K562 (cell line): Measurements from ENCODE around the gene RAB1B. TPM values are rescaled to one million over a fixed set of nuclear protein-coding genes. Genes with fewer than 3 reads are reported as not detected.
A peak's percentile ranks its signal among the peaks of the same experiment; 100 is the strongest.

Experiments used
- ARID2 ChIP-seq: fragments of 450-650 bp; IDR thresholded peaks from 2 replicates; pipeline ENCODE4 v1.6.1; 2017; ENCODE audit warnings: antibody characterized with exemption, mild to moderate bottlenecking
- EP400 ChIP-seq: fragments of 450-650 bp; IDR thresholded peaks from 2 replicates; pipeline ENCODE4 v1.6.1; 2017; ENCODE audit warnings: antibody characterized with exemption, mild to moderate bottlenecking, moderate library complexity
- FOXP4 ChIP-seq: sonication (generic); formaldehyde crosslinking; IDR thresholded peaks from 2 replicates; pipeline ENCODE4 v1.8.0; 2022; ENCODE audit warnings: mild to moderate bottlenecking, missing genetic modification reagents, borderline replicate concordance
- HDGF ChIP-seq: fragments of 450-650 bp; IDR thresholded peaks from 2 replicates; pipeline ENCODE4 v1.6.1; 2016
- IRF1 ChIP-seq: sonication (generic); formaldehyde crosslinking; IDR thresholded peaks from 2 replicates; pipeline ENCODE4 v1.8.0; 2022; ENCODE audit warnings: missing genetic modification reagents, mild to moderate bottlenecking, borderline replicate concordance
- NCOA1 ChIP-seq: fragments of 450-650 bp; IDR thresholded peaks from 2 replicates; pipeline ENCODE4 v1.6.1; 2016; ENCODE audit warnings: low read depth
- NR1H2 ChIP-seq: sonication (generic); formaldehyde crosslinking; IDR thresholded peaks from 2 replicates; pipeline ENCODE4 v1.4.0; 2020; ENCODE audit warnings: mild to moderate bottlenecking, missing genetic modification reagents
- NR3C1 ChIP-seq: sonication (generic); formaldehyde crosslinking; IDR thresholded peaks from 2 replicates; pipeline ENCODE4 v1.8.1; 2022; ENCODE audit warnings: missing genetic modification reagents
- POLR2H ChIP-seq: IDR thresholded peaks from 2 replicates; pipeline ENCODE4 v1.6.1; 2016; ENCODE audit warnings: missing genetic modification characterization, low read depth, mild to moderate bottlenecking, control low read depth, missing compliant biosample characterization, moderate library complexity
- POLR3A ChIP-seq: IDR thresholded peaks from 2 replicates; pipeline ENCODE4 v1.6.1; 2011; ENCODE audit warnings: borderline replicate concordance, mild to moderate bottlenecking, moderate library complexity; ENCODE audit not compliant: insufficient read length, insufficient read depth; ENCODE audit errors: extremely low read depth
- TFAP4 ChIP-seq: sonication (generic); formaldehyde crosslinking; IDR thresholded peaks from 2 replicates; pipeline ENCODE4 v1.8.0; 2022; ENCODE audit warnings: missing genetic modification reagents, mild to moderate bottlenecking, moderate library complexity, borderline replicate concordance
- ZBTB17 ChIP-seq: fragments of 450-650 bp; formaldehyde crosslinking; IDR thresholded peaks from 2 replicates; pipeline ENCODE4 v1.4.0; 2020; ENCODE audit warnings: mild to moderate bottlenecking
- ZBTB9 ChIP-seq: fragments of 450-650 bp; formaldehyde crosslinking; IDR thresholded peaks from 2 replicates; pipeline ENCODE4 v1.4.0; 2020; ENCODE audit warnings: mild to moderate bottlenecking, moderate library complexity
- ZNF274 ChIP-seq: IDR thresholded peaks from 2 replicates; pipeline ENCODE4 v1.6.1; 2011; ENCODE audit warnings: low read depth, mild to moderate bottlenecking, low read length, moderate library complexity, borderline replicate concordance
- ZNF316 ChIP-seq: fragments of 450-650 bp; IDR thresholded peaks from 2 replicates; pipeline ENCODE4 v1.6.1; 2016
- ZNF354B ChIP-seq: fragments of 250-450 bp; sonication (Bioruptor Pico); IDR thresholded peaks from 2 replicates; pipeline ENCODE4 v1.4.0; 2020
- ZNF511 ChIP-seq: sonication (generic); formaldehyde crosslinking; IDR thresholded peaks from 2 replicates; pipeline ENCODE4 v1.8.0; 2022; ENCODE audit warnings: mild to moderate bottlenecking, missing genetic modification reagents
- polyA plus RNA-seq, 8 experiments: library from polyadenylated mRNA; depleted of rRNA in 4 of 8; stranded (reverse) in 5 of 8; unstranded in 3 of 8; fragments of >200 nt; fragmentation: Nextera tagmentation in 2 of 8; fragmentation: Illumina TruSeq in 1 of 8; extraction: Ambion mirVana in 2 of 8; extraction: Trizol in 1 of 8; gene quantifications; 2 replicates each; pipeline versions ENCODE4 v1.2.1 to v1.2.3, GENCODE V29; 2011 to 2014; ENCODE audit warnings: inconsistent platforms in 1 of 8, missing spikeins in 1 of 8
- total RNA-seq, 7 experiments: library from RNA; depleted of rRNA in 6 of 7; stranded (reverse); fragments of >200 nt in 6 of 7; fragmentation: Illumina TruSeq in 2 of 7; extraction: Trizol in 2 of 7; gene quantifications; 2 replicates each; pipeline versions ENCODE4 v1.2.1 to v1.2.3, GENCODE V29; 2011 to 2021; ENCODE audit warnings: low replicate concordance in 1 of 7
- TF ChIP-seq, protein P1 (sequence below): fragments of 450-650 bp; IDR thresholded peaks from 2 replicates; pipeline ENCODE4 v1.6.1; 2016; ENCODE audit warnings: missing biosample characterization, missing genetic modification characterization
- TF ChIP-seq, protein P2 (sequence below): conservative IDR thresholded peaks from 2 replicates; pipeline ENCODE4 v1.6.1; 2011; ENCODE audit warnings: low read depth, mild to moderate bottlenecking, low read length; ENCODE audit not compliant: control insufficient read depth

The RAB1B gene
- total and polyA plus RNA-seq, 9 of the 15 experiments (the other 6 are each of a cell fraction or from before 2014, with no cell fraction given): 5.6 to 146 (median 98.6) TPM

GRCh38 chr11:66289548-66290329, 21.3 kb downstream of the RAB1B start (continued):
- no peak for TF ChIP-seq HDGF
- TF ChIP-seq, protein P1, sequence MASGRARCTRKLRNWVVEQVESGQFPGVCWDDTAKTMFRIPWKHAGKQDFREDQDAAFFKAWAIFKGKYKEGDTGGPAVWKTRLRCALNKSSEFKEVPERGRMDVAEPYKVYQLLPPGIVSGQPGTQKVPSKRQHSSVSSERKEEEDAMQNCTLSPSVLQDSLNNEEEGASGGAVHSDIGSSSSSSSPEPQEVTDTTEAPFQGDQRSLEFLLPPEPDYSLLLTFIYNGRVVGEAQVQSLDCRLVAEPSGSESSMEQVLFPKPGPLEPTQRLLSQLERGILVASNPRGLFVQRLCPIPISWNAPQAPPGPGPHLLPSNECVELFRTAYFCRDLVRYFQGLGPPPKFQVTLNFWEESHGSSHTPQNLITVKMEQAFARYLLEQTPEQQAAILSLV (tag): 0 out of 2 replicates have a peak, but pooled peaks have one; percentile 46
- 0 out of 2 replicates have a peak, but pooled peaks have one; percentile 89 for TF ChIP-seq NR1H2 (CRISPR knock-in tag)
- TF ChIP-seq POLR2H (tag): no peak
- TF ChIP-seq FOXP4 (CRISPR knock-in tag): peak; percentile 89
- TF ChIP-seq, protein P2, sequence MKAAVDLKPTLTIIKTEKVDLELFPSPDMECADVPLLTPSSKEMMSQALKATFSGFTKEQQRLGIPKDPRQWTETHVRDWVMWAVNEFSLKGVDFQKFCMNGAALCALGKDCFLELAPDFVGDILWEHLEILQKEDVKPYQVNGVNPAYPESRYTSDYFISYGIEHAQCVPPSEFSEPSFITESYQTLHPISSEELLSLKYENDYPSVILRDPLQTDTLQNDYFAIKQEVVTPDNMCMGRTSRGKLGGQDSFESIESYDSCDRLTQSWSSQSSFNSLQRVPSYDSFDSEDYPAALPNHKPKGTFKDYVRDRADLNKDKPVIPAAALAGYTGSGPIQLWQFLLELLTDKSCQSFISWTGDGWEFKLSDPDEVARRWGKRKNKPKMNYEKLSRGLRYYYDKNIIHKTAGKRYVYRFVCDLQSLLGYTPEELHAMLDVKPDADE: peak; percentile 90
- TF ChIP-seq ZBTB17 (CRISPR knock-in tag): 0 out of 2 replicates have a peak, but pooled peaks have one; percentile 23
- no peak for TF ChIP-seq ARID2
- TF ChIP-seq EP400: peak; percentile 3; the same call in 1 of the 2 replicates
- TF ChIP-seq ZNF274: no peak
- TF ChIP-seq ZNF511 (CRISPR knock-in tag): peak; percentile 99
- TF ChIP-seq NR3C1 (CRISPR knock-in tag): peak; percentile 89
- TF ChIP-seq ZNF316: no peak
- 0 out of 2 replicates have a peak, but pooled peaks have one; percentile 55 for TF ChIP-seq TFAP4
- TF ChIP-seq NCOA1: peak; percentile 97
- TF ChIP-seq ZNF354B (CRISPR knock-in tag): no peak
- TF ChIP-seq IRF1 (CRISPR knock-in tag): peak; percentile 84; the same call in 1 of the 2 replicates
- 0 out of 2 replicates have a peak, but pooled peaks have one; percentile 34 for TF ChIP-seq ZBTB9 (CRISPR knock-in tag)
- TF ChIP-seq POLR3A: no peak
